Activated T-helper 2 cell treated with anti-CD3 and anti-CD28 coated beads, Interferon-gamma antibody, Interleukin-2, Interleukin-4, amounts not matched to agents 10 μg/mL and 5 μg/mL and 100 μg/mL, durations not matched to agents 14 hours and 24 hours and 36 hours (primary cell): Measurements from ENCODE around the gene TFPT. TPM values are rescaled to one million over a fixed set of nuclear protein-coding genes. Genes with fewer than 3 reads are reported as not detected.

Experiments used
- DNase-seq: peaks from one replicate; pipeline ENCODE4 v3.0.0; 2021; ENCODE audit warnings: low spot score
- H3K27ac Mint-ChIP-seq: one replicate; pipeline ENCODE4 v1.8.0; 2021; ENCODE audit warnings: mixed read lengths
- H3K27me3 Mint-ChIP-seq: one replicate; pipeline ENCODE4 v1.8.0; 2021; ENCODE audit warnings: low read depth, mixed read lengths
- H3K36me3 Mint-ChIP-seq: one replicate; pipeline ENCODE4 v1.8.0; 2021; ENCODE audit warnings: low read depth, mixed read lengths
- H3K4me1 Mint-ChIP-seq: one replicate; pipeline ENCODE4 v1.8.0; 2021; ENCODE audit warnings: low read depth, mixed read lengths
- H3K4me3 Mint-ChIP-seq: one replicate; pipeline ENCODE4 v1.8.0; 2021; ENCODE audit warnings: low read depth, mild to moderate bottlenecking, moderate library complexity, mixed read lengths
- H3K9me3 Mint-ChIP-seq: one replicate; pipeline ENCODE4 v1.8.0; 2021; ENCODE audit warnings: mixed read lengths
- intact Hi-C: fragments of 100-400 bp; cut with micrococcal nuclease; formaldehyde crosslinking; loops from one replicate; pipeline ENCODE4 v1.15.1; 2023
- total RNA-seq: library from RNA; stranded (reverse); gene quantifications from 2 replicates; pipeline ENCODE4 v1.2.3, GENCODE V29; 2022

TFPT gene, protein sequence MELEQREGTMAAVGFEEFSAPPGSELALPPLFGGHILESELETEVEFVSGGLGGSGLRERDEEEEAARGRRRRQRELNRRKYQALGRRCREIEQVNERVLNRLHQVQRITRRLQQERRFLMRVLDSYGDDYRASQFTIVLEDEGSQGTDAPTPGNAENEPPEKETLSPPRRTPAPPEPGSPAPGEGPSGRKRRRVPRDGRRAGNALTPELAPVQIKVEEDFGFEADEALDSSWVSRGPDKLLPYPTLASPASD
- 29.3 TPM in 2 replicates for total RNA-seq

DNA sequence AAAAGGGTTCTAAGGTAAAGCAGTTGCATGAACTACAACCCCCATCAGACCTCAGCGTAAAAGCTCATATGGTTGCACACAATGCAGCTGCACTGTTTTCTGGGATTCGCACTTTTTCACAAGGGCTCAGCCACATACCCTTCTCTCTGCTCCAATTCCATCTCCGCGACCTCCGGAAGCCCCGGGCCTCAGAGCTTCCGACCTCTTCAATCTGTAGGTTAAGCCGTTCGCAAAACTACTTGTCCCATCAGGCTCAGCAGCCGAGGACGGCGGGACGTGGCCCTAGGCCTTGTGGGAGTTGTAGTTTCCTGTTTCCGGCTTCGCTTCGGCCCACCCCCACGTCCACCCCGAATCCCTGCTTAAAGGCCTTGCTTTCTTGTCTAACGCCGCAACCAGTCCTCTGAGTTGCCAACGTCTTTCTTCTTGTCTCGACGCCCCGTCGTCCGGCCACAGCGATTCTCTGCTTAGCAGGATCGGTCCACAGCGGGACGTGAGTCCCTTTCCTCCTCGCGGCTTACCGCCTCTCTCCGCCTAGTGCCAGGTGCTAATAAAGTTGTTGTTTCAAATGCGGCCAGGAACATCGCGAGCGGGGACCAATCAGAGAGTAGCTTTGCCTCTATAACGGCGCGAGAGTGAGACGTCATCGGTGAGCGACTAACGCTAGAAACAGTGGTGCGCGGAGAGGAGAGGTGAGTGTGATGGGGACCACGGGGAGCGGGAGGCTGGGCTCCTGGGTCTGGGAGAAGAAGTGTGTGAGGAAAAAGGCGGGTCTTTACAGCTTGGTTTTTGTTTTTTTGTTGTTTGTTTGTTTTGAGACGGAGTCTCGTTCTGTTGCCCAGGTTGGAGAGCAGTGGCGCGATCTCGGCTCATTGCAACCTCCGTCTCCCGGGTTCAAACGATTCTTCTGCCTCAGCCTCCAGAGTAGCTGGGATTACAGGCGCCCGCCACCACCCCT is at the start of gene TFPT, which contains the start of gene PRPF31:
TFPT (minus strand) TSS at position 549 of the 955 bp plus-strand sequence; CDS start at position 161, 388 bp downstream.
PRPF31 (plus strand) TSS at position 646 of the 955 bp plus-strand sequence. CDS start 2,525 bp downstream, outside the sequence.
- Mint-ChIP-seq H3K36me3 (peaks cover 51% of the 10 kb centered on the region), H3K9me3 (no peaks in the 10 kb centered on the region), H3K27ac (peak within 1 kb of the TSS; percentile 92), H3K27me3 (no peaks in the 10 kb centered on the region), H3K4me1 (peaks cover 21% of the 10 kb centered on the region), H3K4me3 (peak within 1 kb of the TSS; percentile 97)
- intact Hi-C loops: loop anchor here (1.0 kb wide), 3 partner anchors 13 to 44 kb away; partner anchors contain the start of genes CNOT3, LENG1 and NDUFA3
- peak; percentile 94 for DNase-seq

DNA sequence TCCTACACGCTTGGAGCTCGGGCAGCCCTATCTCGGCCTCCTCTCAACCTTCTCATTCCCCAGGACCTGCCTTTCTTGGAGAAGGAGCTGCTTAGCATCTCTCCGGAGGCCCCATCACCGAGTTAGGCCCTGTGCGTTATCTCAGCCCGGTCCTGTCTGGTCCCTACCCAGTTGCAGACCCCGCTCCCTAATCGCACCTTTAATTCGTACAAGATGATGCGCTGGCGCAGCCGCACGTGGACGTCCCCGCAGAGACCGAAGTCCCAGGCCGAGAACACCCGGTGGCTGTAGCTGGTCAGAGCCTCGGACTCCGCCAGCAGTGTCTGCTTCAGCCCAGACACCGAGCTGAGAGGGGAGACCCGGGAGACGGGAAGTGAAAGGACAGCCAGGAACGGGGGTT is 49.8 kb upstream of the TFPT start:
- no peak overlapping the region for H3K27ac Mint-ChIP-seq
- H3K4me1 Mint-ChIP-seq: peaks cover 27% of the 10 kb centered on the region
- H3K27me3 Mint-ChIP-seq: no peaks in the 10 kb centered on the region
- no peaks in the 10 kb centered on the region for H3K36me3 Mint-ChIP-seq
- no peak for DNase-seq
- intact Hi-C loops: no loop called here
- no peaks in the 10 kb centered on the region for H3K9me3 Mint-ChIP-seq
- H3K4me3 Mint-ChIP-seq: peak overlapping the region; percentile 81

DNA sequence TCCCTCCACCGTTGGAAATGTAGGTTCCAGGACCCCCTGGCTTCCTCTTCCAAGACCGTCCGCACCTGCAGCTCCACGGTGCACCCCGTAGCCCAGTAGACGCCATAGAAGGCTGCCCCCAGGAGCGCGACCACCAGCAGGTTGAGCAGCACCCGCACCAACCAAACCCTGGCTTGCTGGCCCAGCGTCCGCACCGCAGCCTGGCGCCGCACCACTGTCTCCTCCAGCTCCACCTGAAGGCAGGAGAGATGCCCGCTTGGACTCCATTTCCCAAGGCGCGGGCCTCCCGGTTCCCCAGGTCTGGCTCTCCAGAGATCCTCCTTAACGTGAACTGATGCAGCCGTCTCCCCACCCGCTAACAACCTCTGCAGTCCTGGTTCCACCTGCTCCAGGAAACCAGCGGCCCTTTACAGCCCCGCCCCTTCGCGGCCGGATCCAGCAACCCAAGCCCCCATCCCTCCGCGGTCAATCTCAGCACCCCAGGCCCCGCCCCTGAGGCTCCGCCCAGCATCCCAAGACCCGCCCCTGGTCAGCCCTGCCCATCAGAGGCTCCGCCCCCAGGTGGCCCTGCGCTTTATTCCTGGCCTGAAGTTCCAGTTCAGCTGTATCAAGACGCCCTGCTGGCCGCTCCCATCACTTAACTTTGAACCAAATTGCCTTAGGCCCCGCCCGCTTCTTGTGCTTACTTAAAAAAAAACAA is 49.1 kb upstream of the TFPT start:
- DNase-seq: peak; percentile 80
- Mint-ChIP-seq H3K9me3 (no peaks in the 10 kb centered on the region), H3K36me3 (no peaks in the 10 kb centered on the region), H3K27ac (no peak overlapping the region), H3K27me3 (no peaks in the 10 kb centered on the region), H3K4me1 (peaks cover 30% of the 10 kb centered on the region), H3K4me3 (peak overlapping the region; percentile 81)
- intact Hi-C loops: no loop called here

DNA sequence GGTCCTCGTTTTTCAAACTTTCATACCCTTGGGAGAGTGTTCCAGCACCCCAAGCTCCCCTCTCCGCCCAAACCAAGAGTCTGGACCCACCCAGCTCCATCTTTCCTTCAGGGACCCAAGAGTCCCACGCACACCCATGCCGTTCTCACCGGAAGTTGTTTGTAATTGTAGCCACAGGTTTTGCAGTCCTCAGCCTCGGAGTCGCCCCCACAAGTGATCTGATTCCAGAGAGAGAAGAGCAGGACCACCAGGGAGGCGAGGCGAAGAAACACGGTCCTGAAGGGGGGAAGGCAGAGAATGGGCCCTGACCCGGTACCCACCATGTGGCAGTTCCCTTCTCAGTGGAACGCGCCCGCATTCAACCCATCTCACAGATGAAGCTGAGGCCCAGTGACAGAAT is 47.4 kb upstream of the TFPT start:
- H3K36me3 Mint-ChIP-seq: peaks cover 4% of the 10 kb centered on the region
- peak overlapping the region; percentile 88 for H3K4me3 Mint-ChIP-seq
- no peak overlapping the region for H3K27ac Mint-ChIP-seq
- H3K27me3 Mint-ChIP-seq: no peaks in the 10 kb centered on the region
- H3K4me1 Mint-ChIP-seq: peaks cover 41% of the 10 kb centered on the region
- no peaks in the 10 kb centered on the region for H3K9me3 Mint-ChIP-seq
- intact Hi-C loops: no loop called here
- no peak for DNase-seq

DNA sequence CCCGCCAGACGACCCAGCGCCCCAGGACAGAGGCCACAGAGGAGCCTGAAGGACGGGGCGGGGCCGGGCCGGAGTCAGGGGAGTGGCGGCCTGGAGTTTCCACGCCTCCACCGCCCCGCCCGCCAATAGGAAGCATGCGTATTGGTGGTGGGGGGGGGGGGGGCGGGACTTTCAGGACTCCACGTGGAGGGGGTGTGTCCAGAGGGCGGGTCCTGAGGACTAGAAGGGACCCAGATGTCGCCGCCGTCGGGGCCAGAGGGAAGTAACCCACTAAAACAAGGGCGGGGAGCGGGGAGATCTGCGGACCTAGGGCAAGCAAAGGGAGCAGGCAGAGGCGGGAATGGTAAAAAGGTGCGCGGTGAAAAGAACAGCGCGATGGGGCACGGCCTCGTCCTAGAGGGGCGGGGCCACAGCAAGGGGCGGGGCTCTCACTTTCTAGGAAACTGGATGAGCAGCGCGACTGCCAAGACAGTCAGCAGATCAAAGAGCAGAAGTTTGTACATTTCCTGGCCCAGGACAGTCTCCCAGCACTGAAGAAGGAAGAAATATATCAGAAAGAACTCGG is 46.9 kb upstream of the TFPT start:
- Mint-ChIP-seq H3K27ac (peak overlapping the region; percentile 63), H3K4me1 (peaks cover 41% of the 10 kb centered on the region), H3K9me3 (no peaks in the 10 kb centered on the region), H3K36me3 (peaks cover 4% of the 10 kb centered on the region), H3K27me3 (no peaks in the 10 kb centered on the region), H3K4me3 (peak overlapping the region; percentile 88)
- DNase-seq: peak; percentile 77
- intact Hi-C loops: no loop called here

DNA sequence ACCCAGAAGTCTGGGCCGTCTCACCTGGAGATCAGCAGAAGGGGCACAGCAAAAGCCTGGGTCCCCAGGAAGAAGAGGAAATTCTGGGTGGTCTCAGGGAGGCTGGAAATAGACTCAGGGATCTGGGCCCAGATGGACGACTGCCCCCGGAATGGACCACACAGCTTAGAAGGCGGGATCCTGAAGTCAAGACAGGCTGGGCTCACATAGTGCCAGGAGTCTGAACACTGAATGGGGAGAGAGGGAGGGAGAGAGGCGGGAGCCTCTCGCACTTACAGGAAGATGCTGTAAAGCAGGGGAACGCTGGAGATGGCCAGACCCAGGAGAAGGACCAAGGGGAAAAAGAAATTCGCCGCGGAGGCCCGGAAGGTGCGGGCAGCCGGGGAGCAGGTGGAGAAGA is 45.4 kb upstream of the TFPT start:
- intact Hi-C loops: no loop called here
- no peaks in the 10 kb centered on the region for H3K9me3 Mint-ChIP-seq
- DNase-seq: no peak
- H3K27ac Mint-ChIP-seq: peak overlapping the region; percentile 99
- H3K27me3 Mint-ChIP-seq: no peaks in the 10 kb centered on the region
- peaks cover 18% of the 10 kb centered on the region for H3K36me3 Mint-ChIP-seq
- peak overlapping the region; percentile 99 for H3K4me3 Mint-ChIP-seq
- peaks cover 44% of the 10 kb centered on the region for H3K4me1 Mint-ChIP-seq

DNA sequence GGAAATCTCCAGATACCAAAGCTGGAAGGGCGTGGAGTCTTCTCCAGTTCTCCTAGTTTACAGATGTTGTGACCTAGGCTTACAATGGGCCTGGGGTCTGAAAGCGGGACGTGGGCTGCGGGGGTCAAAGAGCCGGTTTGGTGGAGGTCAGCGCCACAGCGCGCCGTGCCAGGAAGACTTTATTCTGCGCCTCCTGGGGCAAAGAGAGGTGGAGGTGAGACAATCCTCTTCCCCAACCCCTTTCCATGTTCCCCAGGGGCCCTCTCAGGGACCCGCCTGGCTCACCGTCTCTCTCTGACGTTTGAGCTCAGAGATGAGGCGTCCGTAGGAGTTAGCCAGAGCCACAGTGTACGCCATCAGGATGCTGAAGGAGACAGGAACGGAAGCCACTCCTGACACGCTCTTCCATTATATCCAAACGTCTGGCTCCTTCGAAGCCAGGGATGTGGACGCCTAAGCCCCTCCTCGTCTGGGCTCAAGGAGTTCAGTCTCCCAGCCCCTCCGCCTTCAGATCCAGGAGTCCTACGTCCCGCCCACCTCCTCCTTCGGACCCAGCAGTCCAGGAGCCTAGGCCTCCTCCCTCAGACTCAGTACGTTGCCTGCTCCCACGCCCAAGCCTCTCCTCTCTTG is 44.8 kb upstream of the TFPT start:
- H3K27me3 Mint-ChIP-seq: no peaks in the 10 kb centered on the region
- no peak for DNase-seq
- H3K4me1 Mint-ChIP-seq: peaks cover 44% of the 10 kb centered on the region
- H3K36me3 Mint-ChIP-seq: peaks cover 20% of the 10 kb centered on the region
- H3K4me3 Mint-ChIP-seq: peak overlapping the region; percentile 99
- H3K27ac Mint-ChIP-seq: peak overlapping the region; percentile 99
- no peaks in the 10 kb centered on the region for H3K9me3 Mint-ChIP-seq
- intact Hi-C loops: no loop called here

DNA sequence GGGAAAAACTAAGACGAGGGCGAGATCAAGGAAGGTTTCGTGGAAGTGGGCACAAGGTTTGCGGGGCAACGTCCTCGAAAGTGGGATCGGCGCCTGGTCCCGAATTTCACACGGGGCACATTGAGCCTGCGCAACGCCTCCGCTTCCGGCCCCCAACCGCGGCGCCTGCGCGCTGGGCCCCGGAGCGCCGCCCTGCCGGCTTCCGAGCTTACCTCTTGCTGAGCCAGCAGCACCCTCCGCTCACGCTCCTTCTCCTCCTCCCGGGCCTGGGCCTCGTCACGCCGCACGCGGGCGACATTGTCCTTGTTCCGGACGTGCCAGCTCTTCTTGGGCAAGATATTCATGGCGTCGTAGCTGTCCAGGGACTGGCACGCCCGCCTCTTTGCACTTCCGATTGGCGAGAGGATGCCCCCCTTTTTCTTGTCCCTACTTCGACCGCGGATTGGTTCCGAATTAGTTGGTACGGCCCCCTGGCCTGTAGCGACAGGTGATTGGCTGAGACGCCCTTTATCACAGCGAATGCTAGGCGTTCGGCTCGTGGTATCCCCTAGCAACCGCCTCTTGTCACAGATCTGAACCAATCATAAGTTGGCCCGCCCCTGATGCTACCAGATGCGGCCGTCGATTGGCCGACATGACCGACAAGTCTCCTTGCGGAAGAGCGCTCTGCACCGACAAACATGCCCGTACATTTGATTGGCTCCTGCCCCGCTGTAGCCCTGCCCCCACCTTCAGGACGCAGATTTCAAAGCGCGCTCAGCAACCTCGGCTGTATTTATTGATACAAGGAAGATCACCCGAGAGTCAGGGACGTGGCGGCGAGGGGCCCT is 44.1 kb upstream of the TFPT start, which contains the start of gene LENG1:
LENG1 (minus strand) TSS at position 370 of the 830 bp plus-strand sequence; CDS start at position 344, 26 bp downstream.
- no peaks in the 10 kb centered on the region for H3K9me3 Mint-ChIP-seq
- intact Hi-C loops: loop anchor here (1.0 to 2.0 kb wide), 6 partner anchors 22 to 72 kb away; partner anchors contain the start of genes CNOT3, PRPF31, RPS9 and TFPT
- no peaks in the 10 kb centered on the region for H3K27me3 Mint-ChIP-seq
- peaks cover 49% of the 10 kb centered on the region for H3K4me1 Mint-ChIP-seq
- DNase-seq: peak; percentile 99
- peak within 1 kb of the TSS; percentile 99 for H3K4me3 Mint-ChIP-seq
- H3K36me3 Mint-ChIP-seq: peaks cover 26% of the 10 kb centered on the region
- H3K27ac Mint-ChIP-seq: peak within 1 kb of the TSS; percentile 99

DNA sequence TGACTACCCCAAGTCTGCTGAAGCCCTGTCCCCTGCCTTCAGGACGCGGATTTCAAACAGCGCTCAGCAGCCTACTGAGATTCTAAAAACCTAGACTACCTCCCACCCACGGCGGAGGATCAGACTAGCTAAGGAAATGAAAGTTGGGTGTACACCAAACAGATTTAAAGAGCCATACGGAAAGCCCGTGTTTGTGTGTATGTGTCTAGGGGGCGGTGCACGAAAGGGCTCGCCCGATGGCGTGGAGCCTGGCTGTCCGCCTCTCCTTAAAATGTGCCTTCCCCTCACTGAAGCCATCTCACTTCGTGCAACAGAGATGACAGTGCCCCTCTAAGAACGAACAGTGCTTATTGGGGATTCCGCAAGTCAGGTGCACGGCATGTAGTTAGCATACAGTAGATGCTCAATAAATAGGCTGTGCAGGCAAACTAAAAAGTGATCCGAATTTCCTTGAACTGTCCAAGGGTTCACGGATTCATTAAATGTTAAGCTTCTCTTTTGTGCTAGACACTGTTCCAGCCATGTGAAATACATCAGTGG is 43.4 kb upstream of the TFPT start:
- Mint-ChIP-seq H3K4me3 (peak overlapping the region; percentile 99), H3K9me3 (no peaks in the 10 kb centered on the region), H3K27ac (peak overlapping the region; percentile 99), H3K27me3 (no peaks in the 10 kb centered on the region), H3K36me3 (peaks cover 33% of the 10 kb centered on the region), H3K4me1 (peaks cover 47% of the 10 kb centered on the region)
- intact Hi-C loops: loop anchor here (1.0 to 2.0 kb wide), 6 partner anchors 22 to 72 kb away; partner anchors contain the start of genes CNOT3, PRPF31, RPS9 and TFPT
- DNase-seq: no peak

DNA sequence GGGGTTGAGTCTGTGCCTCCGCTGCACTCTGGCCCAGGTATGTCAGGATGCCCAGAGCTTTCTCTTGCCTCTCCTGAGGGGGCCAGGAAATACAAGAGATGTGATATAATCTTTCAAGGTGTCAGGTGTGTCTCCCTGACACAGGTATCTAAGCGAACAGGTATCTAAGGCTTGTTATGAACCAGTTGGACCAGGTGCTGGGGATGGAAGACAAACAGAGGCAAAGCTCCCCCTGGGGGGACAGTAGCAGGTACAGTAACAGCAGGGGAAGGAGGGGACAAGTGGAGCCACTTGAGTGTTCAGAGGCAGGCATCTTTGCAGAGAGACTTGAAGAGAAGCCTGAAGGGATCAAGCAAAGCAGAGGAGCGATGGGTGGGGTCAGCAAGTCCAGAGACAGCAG is 41.5 kb upstream of the TFPT start:
- H3K27ac Mint-ChIP-seq: no peak overlapping the region
- peaks cover 38% of the 10 kb centered on the region for H3K4me1 Mint-ChIP-seq
- H3K36me3 Mint-ChIP-seq: peaks cover 44% of the 10 kb centered on the region

DNA sequence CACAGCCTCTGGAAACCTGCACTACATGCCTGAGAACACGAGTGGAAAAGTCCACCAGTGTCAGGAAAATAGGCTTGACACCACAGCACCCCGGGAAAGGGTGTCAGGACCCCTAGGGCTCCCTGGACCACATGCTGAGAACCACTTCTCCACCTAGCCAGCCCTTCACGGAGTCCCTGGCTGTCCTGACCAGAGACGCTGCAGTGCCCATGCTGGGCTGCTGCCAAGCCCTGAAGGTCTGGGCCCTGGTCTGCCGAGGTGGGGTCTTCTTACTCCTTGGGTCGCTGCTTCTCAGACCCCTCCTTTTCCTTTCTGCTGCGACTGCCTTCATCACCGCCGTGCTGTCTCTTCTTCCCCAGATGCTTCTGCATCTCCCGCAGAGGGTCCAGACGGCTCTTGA is 41.0 kb upstream of the TFPT start:
- no peak overlapping the region for H3K4me3 Mint-ChIP-seq

More for the DNA sequence above, 41.5 kb upstream of the TFPT start:
- no peak for DNase-seq
- H3K27me3 Mint-ChIP-seq: no peaks in the 10 kb centered on the region
- intact Hi-C loops: no loop called here
- H3K9me3 Mint-ChIP-seq: no peaks in the 10 kb centered on the region
- H3K4me3 Mint-ChIP-seq: no peak overlapping the region

More for the DNA sequence above, 41.0 kb upstream of the TFPT start:
- Mint-ChIP-seq H3K4me1 (peaks cover 35% of the 10 kb centered on the region), H3K9me3 (no peaks in the 10 kb centered on the region), H3K36me3 (peaks cover 48% of the 10 kb centered on the region), H3K27ac (no peak overlapping the region), H3K27me3 (no peaks in the 10 kb centered on the region)
- DNase-seq: no peak
- intact Hi-C loops: no loop called here
